K562 (cell line): Measurements from ENCODE around the gene EMID1. TPM values are rescaled to one million over a fixed set of nuclear protein-coding genes. Genes with fewer than 3 reads are reported as not detected.
A peak's percentile ranks its signal among the peaks of the same experiment; 100 is the strongest.

ENCODE experiments used
- CXXC5 ChIP-seq: fragments of 250-450 bp; sonication (Bioruptor Pico); IDR thresholded peaks from 2 replicates; pipeline ENCODE4 v1.8.0; 2022; ENCODE audit warnings: inconsistent platforms, mild to moderate bottlenecking, moderate library complexity
- EGR1 ChIP-seq: fragments of 450-650 bp; conservative IDR thresholded peaks from 2 replicates; pipeline ENCODE4 v1.6.1; 2017; ENCODE audit warnings: mild to moderate bottlenecking
- GATAD2B ChIP-seq: fragments of 450-650 bp; IDR thresholded peaks from 2 replicates; pipeline ENCODE4 v1.6.1; 2017; ENCODE audit warnings: mild to moderate bottlenecking, borderline replicate concordance
- HLTF ChIP-seq: fragments of 450-650 bp; IDR thresholded peaks from 2 replicates; pipeline ENCODE4 v1.6.1; 2016
- LARP7 ChIP-seq: fragments of 450-650 bp; IDR thresholded peaks from 2 replicates; pipeline ENCODE4 v1.6.1; 2016
- MTF1 ChIP-seq: fragments of 250-450 bp; sonication (Bioruptor Pico); IDR thresholded peaks from 2 replicates; pipeline ENCODE4 v1.9.0; 2021; ENCODE audit warnings: moderate library complexity, mild to moderate bottlenecking, inconsistent platforms, borderline replicate concordance
- NR2C1 ChIP-seq, 2 experiments: fragments of 450-650 bp; IDR thresholded peaks; 2 replicates each; pipeline ENCODE4 v1.6.1; 2017; ENCODE audit warnings: mild to moderate bottlenecking in 2 of 2, antibody characterized with exemption in 1 of 2, inconsistent platforms in 1 of 2, missing compliant biosample characterization in 1 of 2, missing genetic modification characterization in 1 of 2
- PYGO2 ChIP-seq: fragments of 450-650 bp; IDR thresholded peaks from 2 replicates; pipeline ENCODE4 v1.6.1; 2016; ENCODE audit warnings: mild to moderate bottlenecking, missing genetic modification characterization, moderate library complexity, missing compliant biosample characterization
- SP1 ChIP-seq: sonication (generic); formaldehyde crosslinking; IDR thresholded peaks from 2 replicates; pipeline ENCODE4 v1.8.1; 2022; ENCODE audit warnings: mild to moderate bottlenecking, missing genetic modification reagents
- TCFL5 ChIP-seq: fragments of 250-450 bp; sonication (Bioruptor Pico); conservative IDR thresholded peaks from 2 replicates; pipeline ENCODE4 v1.6.1; 2021; ENCODE audit warnings: mild to moderate bottlenecking, moderate library complexity, matching md5 sums
- ZNF143 ChIP-seq: sonication (generic); formaldehyde crosslinking; IDR thresholded peaks from 2 replicates; pipeline ENCODE4 v1.9.0; 2022; ENCODE audit warnings: mild to moderate bottlenecking, missing genetic modification reagents
- ZNF282 ChIP-seq: sonication (generic); formaldehyde crosslinking; IDR thresholded peaks from 2 replicates; pipeline ENCODE4 v1.8.1; 2023; ENCODE audit warnings: missing genetic modification reagents
- ZNF584 ChIP-seq: fragments of 200-800 bp; sonication (Bioruptor generic); IDR thresholded peaks from 2 replicates; pipeline ENCODE4 v1.6.1; 2016; ENCODE audit warnings: low read depth, mild to moderate bottlenecking, missing genetic modification characterization, missing compliant biosample characterization
- ZNF589 ChIP-seq: fragments of 200-800 bp; sonication (Bioruptor generic); IDR thresholded peaks from 2 replicates; pipeline ENCODE4 v1.6.1; 2016; ENCODE audit warnings: low read depth, missing genetic modification characterization, missing compliant biosample characterization
- polyA plus RNA-seq, 8 experiments: library from polyadenylated mRNA; depleted of rRNA in 4 of 8; stranded (reverse) in 5 of 8; unstranded in 3 of 8; fragments of >200 nt; fragmentation: Nextera tagmentation in 2 of 8; fragmentation: Illumina TruSeq in 1 of 8; extraction: Ambion mirVana in 2 of 8; extraction: Trizol in 1 of 8; gene quantifications; 2 replicates each; pipeline versions ENCODE4 v1.2.1 to v1.2.3, GENCODE V29; 2011 to 2014; ENCODE audit warnings: inconsistent platforms in 1 of 8, missing spikeins in 1 of 8
- total RNA-seq, 7 experiments: library from RNA; depleted of rRNA in 6 of 7; stranded (reverse); fragments of >200 nt in 6 of 7; fragmentation: Illumina TruSeq in 2 of 7; extraction: Trizol in 2 of 7; gene quantifications; 2 replicates each; pipeline versions ENCODE4 v1.2.1 to v1.2.3, GENCODE V29; 2011 to 2021; ENCODE audit warnings: low replicate concordance in 1 of 7
- TF ChIP-seq, protein P1 (sequence below), 2 experiments: fragments of 200-800 bp in 1 of 2; sonication (Bioruptor generic) in 1 of 2; sonication (generic) in 1 of 2; formaldehyde crosslinking in 1 of 2; IDR thresholded peaks in 1 of 2; conservative IDR thresholded peaks in 1 of 2; 2 replicates each; pipeline versions ENCODE4 v1.5.0 to v1.6.1; 2016 to 2020; ENCODE audit warnings: missing compliant biosample characterization in 1 of 2, missing genetic modification characterization in 1 of 2, missing genetic modification reagents in 1 of 2
- TF ChIP-seq, protein P2 (sequence below): fragments of 450-650 bp; formaldehyde crosslinking; IDR thresholded peaks from 2 replicates; pipeline ENCODE4 v1.4.0; 2020; ENCODE audit warnings: mild to moderate bottlenecking
- TF ChIP-seq, protein P3 (sequence below): sonication (generic); IDR thresholded peaks from 2 replicates; pipeline ENCODE4 v1.6.1; 2016
- TF ChIP-seq, protein P4 (sequence below): fragments of 200-400 bp; formaldehyde crosslinking; IDR thresholded peaks from 2 replicates; pipeline ENCODE4 v1.6.1; 2017; ENCODE audit warnings: mild to moderate bottlenecking, low read depth, low read length, moderate library complexity

EMID1 gene
- total and polyA plus RNA-seq, 9 of the 15 experiments (the other 6 are each of a cell fraction or from before 2014, with no cell fraction given), result 0.15 to 7.2 (median 2.7) TPM

DNA sequence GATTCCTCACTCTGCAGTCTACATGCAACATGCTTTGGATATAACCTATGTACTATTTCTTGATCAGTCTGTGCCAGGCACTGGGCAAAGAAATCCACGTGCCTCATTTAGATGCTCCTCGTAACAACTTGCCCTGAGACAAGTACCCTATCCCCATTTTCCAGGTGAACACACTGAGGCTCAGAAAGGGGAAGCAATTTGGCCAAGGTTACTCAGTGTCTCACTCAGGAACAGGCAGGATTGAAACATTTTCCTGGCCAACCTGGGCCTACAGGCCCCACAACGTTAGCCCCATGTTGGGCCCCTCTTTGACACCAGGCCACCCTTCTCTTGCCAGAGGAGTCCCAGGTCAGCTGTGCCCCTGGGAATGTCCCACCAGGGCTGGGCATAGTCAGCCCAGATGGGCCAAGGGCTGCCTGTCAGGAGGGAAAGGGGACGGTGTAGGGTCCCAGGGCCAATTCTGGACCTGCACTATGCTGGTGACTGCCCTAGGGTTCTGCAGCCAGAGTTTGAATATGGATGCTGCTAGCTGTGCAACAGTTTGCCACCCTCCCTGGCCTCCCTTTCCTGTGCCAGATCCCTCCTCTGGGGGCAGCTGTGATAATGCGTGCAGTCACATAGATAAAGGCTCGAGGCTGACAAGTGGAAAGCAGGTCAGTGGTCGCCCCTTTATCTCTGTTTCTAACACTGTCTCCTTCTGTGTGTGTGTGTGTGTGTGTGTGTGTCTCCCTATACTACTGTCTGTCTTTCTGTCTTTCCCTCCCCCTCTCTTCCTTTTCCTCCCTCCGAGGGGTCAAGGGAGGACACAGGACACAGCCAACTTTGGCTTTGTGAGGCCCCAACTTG lies 10.4 kb upstream of the EMID1 start (continued):
- peak; percentile 84; the same call in 1 of the 2 replicates for TF ChIP-seq ZNF584
- peak; percentile 38; the same call in 1 of the 2 replicates for TF ChIP-seq EGR1
- TF ChIP-seq TCFL5 (CRISPR knock-in tag), result peak; percentile 25
- no peak for TF ChIP-seq ZNF282 (CRISPR knock-in tag)
- TF ChIP-seq HLTF, result peak; percentile 78; the same call in 1 of the 2 replicates
- peak; percentile 45; the same call in 1 of the 2 replicates for TF ChIP-seq SP1 (CRISPR knock-in tag)
- TF ChIP-seq LARP7, result peak; percentile 79; the same call in 1 of the 2 replicates
- 0 out of 2 replicates have a peak, but pooled peaks have one; percentile 22 for TF ChIP-seq MTF1 (CRISPR knock-in tag)
- peak; percentile 85 for TF ChIP-seq CXXC5 (CRISPR knock-in tag)
- 0 out of 2 replicates have a peak, but pooled peaks have one; percentile 32 for TF ChIP-seq NR2C1 (IDR thresholded peaks at IDR 0.05)
- peak; percentile 65; the same call in 1 of the 2 replicates for TF ChIP-seq NR2C1 (tag; IDR thresholded peaks at IDR 0.05)
- TF ChIP-seq, protein P1, sequence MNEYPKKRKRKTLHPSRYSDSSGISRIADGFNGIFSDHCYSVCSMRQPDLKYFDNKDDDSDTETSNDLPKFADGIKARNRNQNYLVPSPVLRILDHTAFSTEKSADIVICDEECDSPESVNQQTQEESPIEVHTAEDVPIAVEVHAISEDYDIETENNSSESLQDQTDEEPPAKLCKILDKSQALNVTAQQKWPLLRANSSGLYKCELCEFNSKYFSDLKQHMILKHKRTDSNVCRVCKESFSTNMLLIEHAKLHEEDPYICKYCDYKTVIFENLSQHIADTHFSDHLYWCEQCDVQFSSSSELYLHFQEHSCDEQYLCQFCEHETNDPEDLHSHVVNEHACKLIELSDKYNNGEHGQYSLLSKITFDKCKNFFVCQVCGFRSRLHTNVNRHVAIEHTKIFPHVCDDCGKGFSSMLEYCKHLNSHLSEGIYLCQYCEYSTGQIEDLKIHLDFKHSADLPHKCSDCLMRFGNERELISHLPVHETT (CRISPR knock-in tag; conservative IDR thresholded peaks at IDR 0.05 in 1 of 2, IDR thresholded peaks at IDR 0.05 in 1 of 2), result peak in 1 of 2 experiments; percentile 64; a peak in 1 of 4 replicates
- peak; percentile 58; the same call in 1 of the 2 replicates for TF ChIP-seq GATAD2B
- TF ChIP-seq, protein P2, sequence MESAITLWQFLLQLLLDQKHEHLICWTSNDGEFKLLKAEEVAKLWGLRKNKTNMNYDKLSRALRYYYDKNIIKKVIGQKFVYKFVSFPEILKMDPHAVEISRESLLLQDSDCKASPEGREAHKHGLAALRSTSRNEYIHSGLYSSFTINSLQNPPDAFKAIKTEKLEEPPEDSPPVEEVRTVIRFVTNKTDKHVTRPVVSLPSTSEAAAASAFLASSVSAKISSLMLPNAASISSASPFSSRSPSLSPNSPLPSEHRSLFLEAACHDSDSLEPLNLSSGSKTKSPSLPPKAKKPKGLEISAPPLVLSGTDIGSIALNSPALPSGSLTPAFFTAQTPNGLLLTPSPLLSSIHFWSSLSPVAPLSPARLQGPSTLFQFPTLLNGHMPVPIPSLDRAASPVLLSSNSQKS, result no peak
- peak; percentile 64; the same call in 1 of the 2 replicates for TF ChIP-seq ZNF589 (CRISPR knock-in tag)
- peak; percentile 70; the same call in 1 of the 2 replicates for TF ChIP-seq PYGO2 (tag)
- TF ChIP-seq ZNF143, result no peak
- TF ChIP-seq, protein P3, sequence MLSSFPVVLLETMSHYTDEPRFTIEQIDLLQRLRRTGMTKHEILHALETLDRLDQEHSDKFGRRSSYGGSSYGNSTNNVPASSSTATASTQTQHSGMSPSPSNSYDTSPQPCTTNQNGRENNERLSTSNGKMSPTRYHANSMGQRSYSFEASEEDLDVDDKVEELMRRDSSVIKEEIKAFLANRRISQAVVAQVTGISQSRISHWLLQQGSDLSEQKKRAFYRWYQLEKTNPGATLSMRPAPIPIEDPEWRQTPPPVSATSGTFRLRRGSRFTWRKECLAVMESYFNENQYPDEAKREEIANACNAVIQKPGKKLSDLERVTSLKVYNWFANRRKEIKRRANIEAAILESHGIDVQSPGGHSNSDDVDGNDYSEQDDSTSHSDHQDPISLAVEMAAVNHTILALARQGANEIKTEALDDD, result no peak
- TF ChIP-seq, protein P4, sequence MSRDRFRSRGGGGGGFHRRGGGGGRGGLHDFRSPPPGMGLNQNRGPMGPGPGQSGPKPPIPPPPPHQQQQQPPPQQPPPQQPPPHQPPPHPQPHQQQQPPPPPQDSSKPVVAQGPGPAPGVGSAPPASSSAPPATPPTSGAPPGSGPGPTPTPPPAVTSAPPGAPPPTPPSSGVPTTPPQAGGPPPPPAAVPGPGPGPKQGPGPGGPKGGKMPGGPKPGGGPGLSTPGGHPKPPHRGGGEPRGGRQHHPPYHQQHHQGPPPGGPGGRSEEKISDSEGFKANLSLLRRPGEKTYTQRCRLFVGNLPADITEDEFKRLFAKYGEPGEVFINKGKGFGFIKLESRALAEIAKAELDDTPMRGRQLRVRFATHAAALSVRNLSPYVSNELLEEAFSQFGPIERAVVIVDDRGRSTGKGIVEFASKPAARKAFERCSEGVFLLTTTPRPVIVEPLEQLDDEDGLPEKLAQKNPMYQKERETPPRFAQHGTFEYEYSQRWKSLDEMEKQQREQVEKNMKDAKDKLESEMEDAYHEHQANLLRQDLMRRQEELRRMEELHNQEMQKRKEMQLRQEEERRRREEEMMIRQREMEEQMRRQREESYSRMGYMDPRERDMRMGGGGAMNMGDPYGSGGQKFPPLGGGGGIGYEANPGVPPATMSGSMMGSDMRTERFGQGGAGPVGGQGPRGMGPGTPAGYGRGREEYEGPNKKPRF, result no peak
